Panc1 (cell line): ENCODE data around the gene EML6.

Experiments
- POLR2AphosphoS5 ChIP-seq: IDR thresholded peaks from 2 replicates; pipeline ENCODE4 v1.6.1; 2012; ENCODE audit warnings: mild to moderate bottlenecking, low read depth, low read length, moderate library complexity
- SIN3A ChIP-seq: IDR thresholded peaks from 2 replicates; pipeline ENCODE4 v1.6.1; 2012; ENCODE audit warnings: low read depth, mild to moderate bottlenecking, low read length, moderate library complexity, borderline replicate concordance; ENCODE audit not compliant: insufficient read depth
- TCF7L2 ChIP-seq: IDR thresholded peaks from 2 replicates; pipeline ENCODE4 v1.6.1; 2011; ENCODE audit warnings: mild to moderate bottlenecking, low read depth, low read length, inconsistent platforms
- TF ChIP-seq, protein P1 (sequence below): fragments of 450-650 bp; IDR thresholded peaks from 2 replicates; pipeline ENCODE4 v1.5.1; 2017; ENCODE audit warnings: mild to moderate bottlenecking
- TF ChIP-seq, protein P2 (sequence below), 2 experiments: IDR thresholded peaks; 2 replicates each; pipeline ENCODE4 v1.6.1; 2011 to 2012; ENCODE audit warnings: low read depth in 2 of 2, control low read depth in 1 of 2, low read length in 1 of 2, mild to moderate bottlenecking in 1 of 2, moderate library complexity in 1 of 2; ENCODE audit not compliant: insufficient read depth in 1 of 2

DNA sequence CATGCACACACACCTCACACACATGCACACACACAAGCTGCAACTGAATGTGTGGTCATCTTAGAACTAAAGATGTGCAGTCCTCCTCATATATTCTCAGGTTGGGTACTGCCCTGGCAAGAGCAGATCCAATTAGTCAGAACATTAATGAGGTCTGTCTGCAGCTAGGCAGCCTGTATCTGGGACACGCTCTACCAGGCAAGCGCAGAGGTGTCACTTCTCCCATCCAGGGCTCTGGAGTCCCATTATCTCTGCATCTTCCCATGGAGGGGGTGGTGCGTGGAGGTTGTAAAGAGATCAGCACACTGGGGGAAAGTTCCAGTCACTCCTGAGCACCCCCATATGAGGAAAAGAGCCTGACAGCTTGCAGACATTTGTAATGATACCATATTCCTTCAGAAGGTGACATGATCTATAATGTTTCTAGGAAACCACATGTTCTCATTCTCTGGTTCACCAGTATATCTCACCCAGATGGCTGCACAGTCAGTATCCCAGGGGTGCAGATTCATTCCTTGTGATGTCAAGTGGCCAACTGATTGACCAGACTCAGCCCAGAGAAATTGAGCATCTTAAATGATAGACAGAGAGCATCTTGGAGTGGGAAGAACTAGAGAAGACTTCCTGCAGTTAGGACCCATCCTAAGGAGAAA lies 231.4 kb downstream of the EML6 start:
- TF ChIP-seq, protein P1, sequence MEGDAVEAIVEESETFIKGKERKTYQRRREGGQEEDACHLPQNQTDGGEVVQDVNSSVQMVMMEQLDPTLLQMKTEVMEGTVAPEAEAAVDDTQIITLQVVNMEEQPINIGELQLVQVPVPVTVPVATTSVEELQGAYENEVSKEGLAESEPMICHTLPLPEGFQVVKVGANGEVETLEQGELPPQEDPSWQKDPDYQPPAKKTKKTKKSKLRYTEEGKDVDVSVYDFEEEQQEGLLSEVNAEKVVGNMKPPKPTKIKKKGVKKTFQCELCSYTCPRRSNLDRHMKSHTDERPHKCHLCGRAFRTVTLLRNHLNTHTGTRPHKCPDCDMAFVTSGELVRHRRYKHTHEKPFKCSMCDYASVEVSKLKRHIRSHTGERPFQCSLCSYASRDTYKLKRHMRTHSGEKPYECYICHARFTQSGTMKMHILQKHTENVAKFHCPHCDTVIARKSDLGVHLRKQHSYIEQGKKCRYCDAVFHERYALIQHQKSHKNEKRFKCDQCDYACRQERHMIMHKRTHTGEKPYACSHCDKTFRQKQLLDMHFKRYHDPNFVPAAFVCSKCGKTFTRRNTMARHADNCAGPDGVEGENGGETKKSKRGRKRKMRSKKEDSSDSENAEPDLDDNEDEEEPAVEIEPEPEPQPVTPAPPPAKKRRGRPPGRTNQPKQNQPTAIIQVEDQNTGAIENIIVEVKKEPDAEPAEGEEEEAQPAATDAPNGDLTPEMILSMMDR: no peak
- TF ChIP-seq, protein P2, sequence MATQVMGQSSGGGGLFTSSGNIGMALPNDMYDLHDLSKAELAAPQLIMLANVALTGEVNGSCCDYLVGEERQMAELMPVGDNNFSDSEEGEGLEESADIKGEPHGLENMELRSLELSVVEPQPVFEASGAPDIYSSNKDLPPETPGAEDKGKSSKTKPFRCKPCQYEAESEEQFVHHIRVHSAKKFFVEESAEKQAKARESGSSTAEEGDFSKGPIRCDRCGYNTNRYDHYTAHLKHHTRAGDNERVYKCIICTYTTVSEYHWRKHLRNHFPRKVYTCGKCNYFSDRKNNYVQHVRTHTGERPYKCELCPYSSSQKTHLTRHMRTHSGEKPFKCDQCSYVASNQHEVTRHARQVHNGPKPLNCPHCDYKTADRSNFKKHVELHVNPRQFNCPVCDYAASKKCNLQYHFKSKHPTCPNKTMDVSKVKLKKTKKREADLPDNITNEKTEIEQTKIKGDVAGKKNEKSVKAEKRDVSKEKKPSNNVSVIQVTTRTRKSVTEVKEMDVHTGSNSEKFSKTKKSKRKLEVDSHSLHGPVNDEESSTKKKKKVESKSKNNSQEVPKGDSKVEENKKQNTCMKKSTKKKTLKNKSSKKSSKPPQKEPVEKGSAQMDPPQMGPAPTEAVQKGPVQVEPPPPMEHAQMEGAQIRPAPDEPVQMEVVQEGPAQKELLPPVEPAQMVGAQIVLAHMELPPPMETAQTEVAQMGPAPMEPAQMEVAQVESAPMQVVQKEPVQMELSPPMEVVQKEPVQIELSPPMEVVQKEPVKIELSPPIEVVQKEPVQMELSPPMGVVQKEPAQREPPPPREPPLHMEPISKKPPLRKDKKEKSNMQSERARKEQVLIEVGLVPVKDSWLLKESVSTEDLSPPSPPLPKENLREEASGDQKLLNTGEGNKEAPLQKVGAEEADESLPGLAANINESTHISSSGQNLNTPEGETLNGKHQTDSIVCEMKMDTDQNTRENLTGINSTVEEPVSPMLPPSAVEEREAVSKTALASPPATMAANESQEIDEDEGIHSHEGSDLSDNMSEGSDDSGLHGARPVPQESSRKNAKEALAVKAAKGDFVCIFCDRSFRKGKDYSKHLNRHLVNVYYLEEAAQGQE (IDR thresholded peaks at IDR 0.05; ENCODE audit: insufficient read depth in 1 of 2, low read depth in 2 of 2, low read length in 1 of 2): no peak
- TF ChIP-seq SIN3A (no peak), TCF7L2 (no peak), POLR2AphosphoS5 (no peak)
